ENCODE results near the gene SNED1.

GRCh38 chr2:240966906-240967680 is 31.3 kb upstream of the SNED1 start:
- no peak for TF ChIP-seq CTCF (IDR thresholded peaks at IDR 0.05; ENCODE audit: borderline replicate concordance, extremely low read depth, low read length, poor library complexity, severe bottlenecking)
- no peak for TF ChIP-seq EZH2 (IDR thresholded peaks at IDR 0.05; ENCODE audit: borderline replicate concordance, low read depth, low read length, severe bottlenecking)
